ENCODE data around the gene NCF4.

DNA sequence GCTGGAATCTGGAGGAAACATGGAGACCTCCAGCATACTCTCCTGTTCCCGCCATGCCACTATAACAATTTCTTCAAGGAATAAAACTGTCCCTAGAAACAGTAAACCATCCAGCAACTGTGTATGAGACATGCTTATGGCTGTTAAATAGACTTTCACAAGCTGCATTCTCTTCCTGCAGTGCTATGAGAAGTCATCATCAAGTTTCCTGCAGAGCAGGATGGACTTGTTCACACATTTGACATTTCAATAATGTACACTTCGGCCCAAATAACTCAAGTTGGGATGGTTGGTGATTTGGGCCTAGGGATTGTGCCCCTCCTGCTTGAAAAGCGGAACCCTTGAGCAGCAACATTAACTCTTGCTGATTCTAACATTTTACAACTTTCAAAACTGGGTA lies 32.5 kb downstream of the NCF4 start:
- TF ChIP-seq EZH2 (IDR thresholded peaks at IDR 0.05; ENCODE audit: borderline replicate concordance, low read length), result no peak
- TF ChIP-seq, protein P1, sequence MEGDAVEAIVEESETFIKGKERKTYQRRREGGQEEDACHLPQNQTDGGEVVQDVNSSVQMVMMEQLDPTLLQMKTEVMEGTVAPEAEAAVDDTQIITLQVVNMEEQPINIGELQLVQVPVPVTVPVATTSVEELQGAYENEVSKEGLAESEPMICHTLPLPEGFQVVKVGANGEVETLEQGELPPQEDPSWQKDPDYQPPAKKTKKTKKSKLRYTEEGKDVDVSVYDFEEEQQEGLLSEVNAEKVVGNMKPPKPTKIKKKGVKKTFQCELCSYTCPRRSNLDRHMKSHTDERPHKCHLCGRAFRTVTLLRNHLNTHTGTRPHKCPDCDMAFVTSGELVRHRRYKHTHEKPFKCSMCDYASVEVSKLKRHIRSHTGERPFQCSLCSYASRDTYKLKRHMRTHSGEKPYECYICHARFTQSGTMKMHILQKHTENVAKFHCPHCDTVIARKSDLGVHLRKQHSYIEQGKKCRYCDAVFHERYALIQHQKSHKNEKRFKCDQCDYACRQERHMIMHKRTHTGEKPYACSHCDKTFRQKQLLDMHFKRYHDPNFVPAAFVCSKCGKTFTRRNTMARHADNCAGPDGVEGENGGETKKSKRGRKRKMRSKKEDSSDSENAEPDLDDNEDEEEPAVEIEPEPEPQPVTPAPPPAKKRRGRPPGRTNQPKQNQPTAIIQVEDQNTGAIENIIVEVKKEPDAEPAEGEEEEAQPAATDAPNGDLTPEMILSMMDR (conservative IDR thresholded peaks at IDR 0.05 in 1 of 2, IDR thresholded peaks at IDR 0.05 in 1 of 2; ENCODE audit: extremely low read depth in 1 of 2, insufficient read depth in 1 of 2, low read depth in 1 of 2, low read length in 2 of 2), result no peak

Data from mammary epithelial cell (primary cell).